K562 (cell line): ENCODE measurements around the gene CS. TPM values are rescaled to one million over a fixed set of nuclear protein-coding genes. Genes with fewer than 3 reads are reported as not detected.

ENCODE experiments used
- BRD9 ChIP-seq: fragments of 450-650 bp; IDR thresholded peaks from 2 replicates; pipeline ENCODE4 v1.6.1; 2018; ENCODE audit warnings: low read depth; ENCODE audit not compliant: partially characterized antibody
- CCNT2 ChIP-seq: IDR thresholded peaks from 2 replicates; pipeline ENCODE4 v1.6.1; 2011; ENCODE audit warnings: borderline replicate concordance, low read depth, mild to moderate bottlenecking, moderate library complexity, mixed read lengths, low read length; ENCODE audit not compliant: insufficient read length; ENCODE audit errors: extremely low read depth
- GTF2F1 ChIP-seq: IDR thresholded peaks from 2 replicates; pipeline ENCODE4 v1.6.1; 2011; ENCODE audit warnings: low read depth, low read length, improper control_type of control experiment
- HDAC3 ChIP-seq: fragments of 450-650 bp; IDR thresholded peaks from 2 replicates; pipeline ENCODE4 v1.6.1; 2018; ENCODE audit warnings: borderline replicate concordance, mild to moderate bottlenecking, moderate library complexity; ENCODE audit not compliant: partially characterized antibody
- IRF2 ChIP-seq: sonication (generic); formaldehyde crosslinking; IDR thresholded peaks from 2 replicates; pipeline ENCODE4 v1.8.1; 2022; ENCODE audit warnings: mild to moderate bottlenecking, missing genetic modification reagents
- KHSRP ChIP-seq: fragments of 450-650 bp; IDR thresholded peaks from 2 replicates; pipeline ENCODE4 v1.6.1; 2017
- MCM7 ChIP-seq, 2 experiments: fragments of 450-650 bp; IDR thresholded peaks; 2 replicates each; pipeline ENCODE4 v1.6.1; 2016 to 2018
- NUFIP1 ChIP-seq: fragments of 450-650 bp; IDR thresholded peaks from 2 replicates; pipeline ENCODE4 v1.6.1; 2018; ENCODE audit not compliant: partially characterized antibody
- PHB ChIP-seq: fragments of 250-450 bp; sonication (Bioruptor Pico); IDR thresholded peaks from 2 replicates; pipeline ENCODE4 v1.5.0; 2021
- SAP30 ChIP-seq: fragments of 200-600 bp; sonication (generic); IDR thresholded peaks from 2 replicates; pipeline ENCODE4 v1.6.1; 2012; ENCODE audit warnings: borderline replicate concordance, low read depth, mild to moderate bottlenecking, moderate library complexity, low read length, control low read depth, inconsistent platforms; ENCODE audit not compliant: insufficient read depth, poor library complexity, severe bottlenecking
- TARDBP ChIP-seq: fragments of 450-650 bp; IDR thresholded peaks from 2 replicates; pipeline ENCODE4 v1.6.1; 2016
- YY1 ChIP-seq, 3 experiments: IDR thresholded peaks; 2 replicates each; pipeline ENCODE4 v1.6.1; 2011; ENCODE audit warnings: low read length in 2 of 3, mild to moderate bottlenecking in 2 of 3, moderate library complexity in 2 of 3, borderline replicate concordance in 1 of 3, control low read depth in 1 of 3, low read depth in 1 of 3; ENCODE audit not compliant: insufficient read depth in 3 of 3, insufficient replicate concordance in 2 of 3, control insufficient read depth in 1 of 3, insufficient read length in 1 of 3; ENCODE audit errors: extremely low read depth in 1 of 3
- ZBED1 ChIP-seq: IDR thresholded peaks from 2 replicates; pipeline ENCODE4 v1.6.1; 2014
- ZFP1 ChIP-seq: fragments of 450-650 bp; formaldehyde crosslinking; IDR thresholded peaks from 2 replicates; pipeline ENCODE4 v1.4.0; 2020; ENCODE audit warnings: mild to moderate bottlenecking, mixed read lengths
- ZNF384 ChIP-seq: IDR thresholded peaks from 2 replicates; pipeline ENCODE4 v1.6.1; 2012; ENCODE audit warnings: low read depth, low read length, improper control_type of control experiment
- polyA plus RNA-seq, 8 experiments: library from polyadenylated mRNA; depleted of rRNA in 4 of 8; stranded (reverse) in 5 of 8; unstranded in 3 of 8; fragments of >200 nt; fragmentation: Nextera tagmentation in 2 of 8; fragmentation: Illumina TruSeq in 1 of 8; extraction: Ambion mirVana in 2 of 8; extraction: Trizol in 1 of 8; gene quantifications; 2 replicates each; pipeline versions ENCODE4 v1.2.1 to v1.2.3, GENCODE V29; 2011 to 2014; ENCODE audit warnings: inconsistent platforms in 1 of 8, missing spikeins in 1 of 8
- total RNA-seq, 7 experiments: library from RNA; depleted of rRNA in 6 of 7; stranded (reverse); fragments of >200 nt in 6 of 7; fragmentation: Illumina TruSeq in 2 of 7; extraction: Trizol in 2 of 7; gene quantifications; 2 replicates each; pipeline versions ENCODE4 v1.2.1 to v1.2.3, GENCODE V29; 2011 to 2021; ENCODE audit warnings: low replicate concordance in 1 of 7
- TF ChIP-seq, protein P1 (sequence below): fragments of 250-450 bp; sonication (Bioruptor Pico); IDR thresholded peaks from 2 replicates; pipeline ENCODE4 v1.8.0; 2021; ENCODE audit warnings: borderline replicate concordance, mild to moderate bottlenecking, moderate library complexity; ENCODE audit not compliant: poor library complexity, severe bottlenecking
- TF ChIP-seq, protein P2 (sequence below): fragments of 200-800 bp; sonication (Bioruptor generic); IDR thresholded peaks from 2 replicates; pipeline ENCODE4 v1.6.1; 2016; ENCODE audit warnings: missing genetic modification characterization, missing compliant biosample characterization
- TF ChIP-seq, protein P3 (sequence below): fragments of 450-650 bp; IDR thresholded peaks from 2 replicates; pipeline ENCODE4 v1.6.1; 2016; ENCODE audit warnings: low read depth, mild to moderate bottlenecking, moderate library complexity
- TF ChIP-seq, protein P4 (sequence below): sonication (generic); formaldehyde crosslinking; IDR thresholded peaks from 2 replicates; pipeline ENCODE4 v1.8.0; 2022; ENCODE audit warnings: mild to moderate bottlenecking, missing genetic modification reagents

The CS gene
- total and polyA plus RNA-seq, 9 of the 15 experiments (the other 6 are each of a cell fraction or from before 2014, with no cell fraction given) = 99.9 to 390 (median 149) TPM

DNA sequence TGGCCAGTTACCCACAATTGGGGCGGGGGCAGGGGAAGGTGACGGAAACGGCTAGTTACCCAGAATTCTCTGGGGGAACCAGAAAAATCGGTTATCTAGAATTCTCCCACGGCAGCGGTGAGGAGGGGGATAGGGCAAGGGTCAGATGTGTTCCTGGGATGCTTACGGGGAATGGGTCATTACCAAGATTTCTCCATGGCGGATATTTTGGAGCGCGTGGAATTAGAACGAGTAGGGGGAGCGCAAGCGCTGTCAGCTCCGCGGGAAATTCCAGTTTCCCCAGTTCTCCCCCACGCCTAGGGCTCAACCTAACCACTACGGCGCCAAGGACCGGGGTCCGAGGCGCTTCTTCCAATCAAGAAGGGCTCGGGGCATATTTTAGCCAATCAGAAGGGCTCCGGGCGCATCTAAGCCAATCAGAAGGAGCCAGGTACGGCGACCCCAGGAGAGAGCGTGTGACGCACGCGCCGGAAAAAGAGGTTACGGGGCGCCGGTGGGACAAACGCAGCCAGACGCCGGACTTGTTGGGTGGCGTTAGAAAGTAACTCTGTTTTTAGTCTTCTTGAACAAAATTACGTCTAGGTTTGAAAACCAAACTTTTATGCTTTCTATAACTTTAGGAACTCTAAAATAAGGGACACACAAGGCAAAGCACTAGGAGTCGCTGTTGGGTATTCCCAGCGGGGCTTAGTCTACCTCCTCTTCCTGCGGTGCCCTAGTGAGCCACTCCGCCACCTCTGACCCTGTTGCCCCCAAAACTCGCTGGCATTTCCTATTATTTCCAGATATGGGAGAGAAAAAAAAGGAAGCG, 33.8 kb upstream of the CS start, which contains the start of gene PAN2 (continued):
- TF ChIP-seq ZNF384 = no peak; the same call in 1 of the 2 replicates
- no peak for TF ChIP-seq ZFP1 (CRISPR knock-in tag)
- no peak for TF ChIP-seq IRF2 (CRISPR knock-in tag)
- TF ChIP-seq YY1 (IDR thresholded peaks at IDR 0.05; ENCODE audit: borderline replicate concordance in 1 of 3, control insufficient read depth in 1 of 3, extremely low read depth in 1 of 3, insufficient read depth in 3 of 3, insufficient read length in 1 of 3, insufficient replicate concordance in 2 of 3, low read depth in 1 of 3, low read length in 2 of 3) = peak in 2 of 3 experiments; percentile 19 to 61
- no peak for TF ChIP-seq MCM7 (IDR thresholded peaks at IDR 0.05)
- TF ChIP-seq, protein P1, sequence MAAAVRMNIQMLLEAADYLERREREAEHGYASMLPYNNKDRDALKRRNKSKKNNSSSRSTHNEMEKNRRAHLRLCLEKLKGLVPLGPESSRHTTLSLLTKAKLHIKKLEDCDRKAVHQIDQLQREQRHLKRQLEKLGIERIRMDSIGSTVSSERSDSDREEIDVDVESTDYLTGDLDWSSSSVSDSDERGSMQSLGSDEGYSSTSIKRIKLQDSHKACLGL (CRISPR knock-in tag) = no peak
- TF ChIP-seq CCNT2 = peak; percentile 49
- TF ChIP-seq PHB (CRISPR knock-in tag) = no peak
- TF ChIP-seq, protein P2, sequence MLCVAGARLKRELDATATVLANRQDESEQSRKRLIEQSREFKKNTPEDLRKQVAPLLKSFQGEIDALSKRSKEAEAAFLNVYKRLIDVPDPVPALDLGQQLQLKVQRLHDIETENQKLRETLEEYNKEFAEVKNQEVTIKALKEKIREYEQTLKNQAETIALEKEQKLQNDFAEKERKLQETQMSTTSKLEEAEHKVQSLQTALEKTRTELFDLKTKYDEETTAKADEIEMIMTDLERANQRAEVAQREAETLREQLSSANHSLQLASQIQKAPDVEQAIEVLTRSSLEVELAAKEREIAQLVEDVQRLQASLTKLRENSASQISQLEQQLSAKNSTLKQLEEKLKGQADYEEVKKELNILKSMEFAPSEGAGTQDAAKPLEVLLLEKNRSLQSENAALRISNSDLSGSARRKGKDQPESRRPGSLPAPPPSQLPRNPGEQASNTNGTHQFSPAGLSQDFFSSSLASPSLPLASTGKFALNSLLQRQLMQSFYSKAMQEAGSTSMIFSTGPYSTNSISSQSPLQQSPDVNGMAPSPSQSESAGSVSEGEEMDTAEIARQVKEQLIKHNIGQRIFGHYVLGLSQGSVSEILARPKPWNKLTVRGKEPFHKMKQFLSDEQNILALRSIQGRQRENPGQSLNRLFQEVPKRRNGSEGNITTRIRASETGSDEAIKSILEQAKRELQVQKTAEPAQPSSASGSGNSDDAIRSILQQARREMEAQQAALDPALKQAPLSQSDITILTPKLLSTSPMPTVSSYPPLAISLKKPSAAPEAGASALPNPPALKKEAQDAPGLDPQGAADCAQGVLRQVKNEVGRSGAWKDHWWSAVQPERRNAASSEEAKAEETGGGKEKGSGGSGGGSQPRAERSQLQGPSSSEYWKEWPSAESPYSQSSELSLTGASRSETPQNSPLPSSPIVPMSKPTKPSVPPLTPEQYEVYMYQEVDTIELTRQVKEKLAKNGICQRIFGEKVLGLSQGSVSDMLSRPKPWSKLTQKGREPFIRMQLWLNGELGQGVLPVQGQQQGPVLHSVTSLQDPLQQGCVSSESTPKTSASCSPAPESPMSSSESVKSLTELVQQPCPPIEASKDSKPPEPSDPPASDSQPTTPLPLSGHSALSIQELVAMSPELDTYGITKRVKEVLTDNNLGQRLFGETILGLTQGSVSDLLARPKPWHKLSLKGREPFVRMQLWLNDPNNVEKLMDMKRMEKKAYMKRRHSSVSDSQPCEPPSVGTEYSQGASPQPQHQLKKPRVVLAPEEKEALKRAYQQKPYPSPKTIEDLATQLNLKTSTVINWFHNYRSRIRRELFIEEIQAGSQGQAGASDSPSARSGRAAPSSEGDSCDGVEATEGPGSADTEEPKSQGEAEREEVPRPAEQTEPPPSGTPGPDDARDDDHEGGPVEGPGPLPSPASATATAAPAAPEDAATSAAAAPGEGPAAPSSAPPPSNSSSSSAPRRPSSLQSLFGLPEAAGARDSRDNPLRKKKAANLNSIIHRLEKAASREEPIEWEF = peak; percentile 86
- TF ChIP-seq SAP30 = no peak
- TF ChIP-seq TARDBP = no peak; the same call in 1 of the 2 replicates
- no peak for TF ChIP-seq KHSRP
- TF ChIP-seq, protein P3, sequence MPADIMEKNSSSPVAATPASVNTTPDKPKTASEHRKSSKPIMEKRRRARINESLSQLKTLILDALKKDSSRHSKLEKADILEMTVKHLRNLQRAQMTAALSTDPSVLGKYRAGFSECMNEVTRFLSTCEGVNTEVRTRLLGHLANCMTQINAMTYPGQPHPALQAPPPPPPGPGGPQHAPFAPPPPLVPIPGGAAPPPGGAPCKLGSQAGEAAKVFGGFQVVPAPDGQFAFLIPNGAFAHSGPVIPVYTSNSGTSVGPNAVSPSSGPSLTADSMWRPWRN = no peak
- TF ChIP-seq, protein P4, sequence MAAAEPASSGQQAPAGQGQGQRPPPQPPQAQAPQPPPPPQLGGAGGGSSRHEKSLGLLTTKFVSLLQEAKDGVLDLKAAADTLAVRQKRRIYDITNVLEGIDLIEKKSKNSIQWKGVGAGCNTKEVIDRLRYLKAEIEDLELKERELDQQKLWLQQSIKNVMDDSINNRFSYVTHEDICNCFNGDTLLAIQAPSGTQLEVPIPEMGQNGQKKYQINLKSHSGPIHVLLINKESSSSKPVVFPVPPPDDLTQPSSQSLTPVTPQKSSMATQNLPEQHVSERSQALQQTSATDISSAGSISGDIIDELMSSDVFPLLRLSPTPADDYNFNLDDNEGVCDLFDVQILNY (CRISPR knock-in tag) = no peak
- no peak for TF ChIP-seq ZBED1
- no peak; the same call in 1 of the 2 replicates for TF ChIP-seq GTF2F1
- peak; percentile 46 for TF ChIP-seq BRD9
- TF ChIP-seq HDAC3 = no peak
- peak; percentile 16 for TF ChIP-seq NUFIP1
